Stromal cell of bone marrow (primary cell): ENCODE data around the gene TTC7B.
A peak's percentile ranks its signal among the peaks of the same experiment; 100 is the strongest.
"Not testable (repeated sequence)": the region's sequence is repeated elsewhere in the genome, so short reads cannot be mapped to it uniquely, and the experiment has no call there.

Source experiments
- DNase-seq: peaks from one replicate; pipeline ENCODE4 v3.0.0-alpha.2; 2012; ENCODE audit warnings: low read depth

The TTC7B gene

DNA sequence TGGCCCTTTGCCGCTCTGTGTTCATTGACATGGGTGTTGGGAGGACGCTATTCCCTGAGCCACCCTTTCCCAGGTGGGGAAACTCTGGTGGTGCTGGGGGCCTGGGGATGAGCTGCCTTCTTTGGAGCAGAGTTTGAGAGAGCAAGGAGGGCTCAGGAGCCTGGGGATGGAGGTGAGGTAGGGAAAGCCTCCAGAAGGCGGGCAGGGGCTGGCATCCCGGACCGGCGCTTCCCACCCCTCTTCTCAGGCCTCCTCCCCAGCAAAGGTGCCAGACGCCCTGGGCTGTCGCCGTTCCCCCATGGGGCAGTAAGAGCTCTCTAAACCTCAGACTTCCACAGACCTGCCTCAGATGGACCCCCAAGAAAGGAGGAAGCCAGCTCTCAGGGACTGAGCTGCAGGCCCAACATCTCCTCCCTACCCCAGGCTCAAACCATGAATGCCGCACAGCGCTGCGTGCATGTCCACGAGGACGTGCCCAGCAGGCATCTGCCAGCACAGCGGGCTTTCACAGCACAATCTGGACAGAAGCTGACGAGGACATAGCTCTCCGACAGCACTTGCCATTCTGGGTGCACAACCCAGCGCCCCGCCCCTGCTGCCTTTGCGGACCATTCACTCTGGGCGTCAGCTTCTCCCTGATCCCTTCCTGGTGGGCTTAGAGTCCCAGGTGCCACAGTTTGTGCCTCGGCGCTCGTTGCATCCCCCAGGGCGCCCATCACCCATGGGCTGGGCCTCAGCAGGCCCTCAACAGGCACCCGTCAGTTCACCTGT, 14.9 kb upstream of the TTC7B start:
- no peak for DNase-seq

DNA sequence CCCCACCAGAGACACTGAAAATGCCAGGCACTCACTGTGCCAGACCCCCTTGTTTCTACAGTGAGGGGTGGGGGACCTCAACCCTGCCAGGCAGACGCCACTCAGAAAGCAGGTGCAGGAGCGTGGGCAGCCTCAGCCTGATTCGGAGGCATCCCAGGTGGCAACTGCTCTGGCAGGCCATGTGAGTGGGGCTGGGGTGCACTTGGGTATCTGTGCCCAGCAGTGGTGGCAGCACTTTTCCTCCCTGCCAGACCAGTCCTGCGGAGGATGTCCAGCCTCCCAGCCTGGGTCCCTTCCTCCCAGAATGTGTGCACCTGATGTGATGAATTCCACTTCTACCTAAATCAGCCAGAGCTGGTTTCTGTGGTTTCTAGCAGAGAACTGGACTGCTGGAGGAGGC, 13.4 kb upstream of the TTC7B start:
- DNase-seq, result no peak

DNA sequence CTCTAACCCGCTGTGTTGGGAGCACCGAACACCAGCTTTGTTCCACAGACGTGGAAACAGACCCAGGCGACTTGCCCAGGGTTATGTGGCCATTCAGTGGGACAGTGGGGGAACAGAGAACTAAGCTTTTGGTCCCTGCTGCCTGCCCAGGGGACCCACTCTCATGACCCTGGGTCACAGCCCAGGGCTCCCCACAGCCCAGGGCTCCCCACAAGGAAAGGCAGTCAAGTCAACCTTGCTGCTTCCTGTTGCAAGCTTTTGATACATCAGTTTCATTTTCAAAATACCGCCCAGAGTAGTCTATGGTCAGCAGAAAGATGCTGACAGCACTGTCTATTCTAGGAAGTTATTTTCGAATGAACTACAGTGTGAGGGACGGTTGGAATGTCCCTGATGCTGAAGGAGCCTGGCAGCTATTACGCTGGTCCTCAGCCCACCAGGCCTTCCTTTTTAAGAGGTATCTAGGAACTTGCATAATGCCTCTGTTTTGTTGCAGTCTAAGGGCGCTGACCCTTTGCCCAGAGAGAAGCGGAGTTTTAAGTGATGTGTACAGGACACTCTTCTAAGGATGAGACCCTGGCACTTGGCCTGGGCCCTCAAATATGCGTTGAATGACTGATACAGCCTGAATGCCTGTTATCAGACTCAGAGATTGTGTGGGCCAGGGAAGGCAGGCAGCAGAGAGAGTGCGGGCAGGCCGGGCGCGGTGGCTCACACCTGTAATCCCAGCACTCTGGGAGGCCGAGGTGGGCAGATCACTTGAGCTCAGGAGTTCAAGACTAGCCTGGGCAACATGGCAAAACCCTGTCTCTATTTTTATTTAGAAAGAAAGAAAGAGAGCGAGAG, 12.6 kb upstream of the TTC7B start:
- DNase-seq, result no peak

- peak; percentile 82 for DNase-seq
Measured at GRCh38 chr14:90827919-90828610, 11.8 kb upstream of the TTC7B start.

DNA sequence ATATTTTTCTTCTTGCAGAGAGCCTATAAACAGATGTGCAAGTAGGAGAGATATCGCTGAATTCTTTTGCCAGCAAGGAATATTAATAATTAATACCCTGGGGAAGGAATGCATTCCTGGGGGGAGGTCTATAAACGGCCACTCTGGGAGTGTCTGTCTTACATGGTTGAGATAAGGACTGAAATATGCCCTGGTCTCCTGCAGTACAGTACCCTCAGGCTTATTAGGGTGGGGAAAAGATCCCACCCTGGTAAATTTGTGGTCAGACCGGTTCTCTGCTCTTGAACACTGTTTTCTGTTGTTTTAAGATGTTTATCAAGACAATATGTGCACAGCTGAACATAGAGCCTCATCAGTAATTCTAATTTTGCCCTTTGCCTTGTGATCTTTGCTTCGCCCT, 7.3 kb upstream of the TTC7B start:
- not testable (repeated sequence) for DNase-seq

GRCh38 chr14:90820958-90821357, 4.7 kb upstream of the TTC7B start:
- no peak for DNase-seq

DNA sequence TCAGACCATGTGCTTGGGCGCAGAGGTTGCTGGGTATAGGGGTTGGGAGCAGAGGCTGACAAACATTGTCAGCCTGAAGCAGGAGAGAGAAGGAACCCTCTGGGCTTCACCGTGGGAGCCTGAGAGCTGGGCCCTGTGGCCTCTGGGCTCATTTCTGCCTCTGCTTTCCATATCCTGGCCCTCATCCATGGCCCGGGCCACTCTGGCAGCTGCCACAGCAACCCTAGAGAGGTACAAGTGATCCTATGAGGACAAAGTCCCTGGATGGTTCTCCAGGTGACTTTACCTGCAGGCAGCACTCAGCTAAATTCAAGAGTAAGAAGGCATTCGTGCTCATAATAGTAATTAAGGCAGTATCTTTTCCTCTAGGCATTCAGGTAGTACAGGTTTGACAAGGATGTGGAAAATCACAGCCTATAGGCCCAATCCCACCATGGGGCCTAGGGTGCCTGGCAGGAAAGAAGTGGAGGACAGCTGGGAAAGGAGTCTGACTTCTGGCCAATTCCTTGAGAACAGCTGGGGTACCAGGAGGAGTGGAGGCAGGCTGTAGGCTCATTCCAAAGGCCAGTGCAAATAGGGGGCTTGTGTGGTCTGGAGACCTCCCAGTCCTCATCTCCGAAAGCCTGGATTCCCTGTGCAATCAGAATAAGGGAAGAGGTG, 3.6 kb upstream of the TTC7B start:
- no peak for DNase-seq

- DNase-seq, result no peak
Measured at GRCh38 chr14:90818715-90819114, 2.5 kb upstream of the TTC7B start.

GRCh38 chr14:90816681-90817436, 629 bp upstream of the TTC7B start:
- DNase-seq, result no peak

- DNase-seq, result no peak
Measured at GRCh38 chr14:90815572-90815821, 733 bp downstream of the TTC7B start.

DNA sequence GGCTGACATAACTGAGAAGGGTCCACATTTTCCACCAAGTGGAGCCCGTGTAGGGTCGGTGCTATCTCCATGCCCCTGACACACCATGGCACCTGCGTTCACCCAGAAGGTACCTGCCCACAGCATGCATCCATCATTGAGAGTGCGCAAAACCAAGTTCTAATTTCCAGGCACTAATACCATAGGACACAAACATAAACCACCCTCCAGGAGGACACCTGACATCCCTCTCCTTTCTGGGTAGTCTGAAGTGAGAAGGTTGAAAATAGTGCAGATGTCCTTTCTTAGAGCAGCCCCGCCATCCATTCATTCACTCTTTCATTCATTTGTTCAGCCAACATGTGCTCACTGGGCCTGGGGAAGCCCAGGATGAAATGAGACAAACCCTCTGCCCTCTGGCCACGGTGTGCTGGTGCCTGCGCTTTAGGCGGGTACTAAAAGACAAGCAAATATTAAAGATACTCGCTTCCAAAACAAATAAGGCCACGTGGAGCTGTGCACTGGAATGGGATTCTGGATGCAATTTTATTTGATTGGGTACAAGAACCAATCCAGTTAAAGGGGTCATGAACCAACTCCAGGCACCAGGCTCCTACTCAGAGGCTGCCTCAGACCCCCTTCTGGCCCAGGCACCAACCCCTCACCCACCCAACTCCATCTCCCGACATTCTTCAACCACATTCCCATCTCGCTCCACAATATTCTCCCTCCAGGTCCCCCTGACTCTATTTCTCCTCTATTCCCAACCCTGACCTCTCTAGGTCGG, 1.2 kb downstream of the TTC7B start:
- no peak for DNase-seq

DNA sequence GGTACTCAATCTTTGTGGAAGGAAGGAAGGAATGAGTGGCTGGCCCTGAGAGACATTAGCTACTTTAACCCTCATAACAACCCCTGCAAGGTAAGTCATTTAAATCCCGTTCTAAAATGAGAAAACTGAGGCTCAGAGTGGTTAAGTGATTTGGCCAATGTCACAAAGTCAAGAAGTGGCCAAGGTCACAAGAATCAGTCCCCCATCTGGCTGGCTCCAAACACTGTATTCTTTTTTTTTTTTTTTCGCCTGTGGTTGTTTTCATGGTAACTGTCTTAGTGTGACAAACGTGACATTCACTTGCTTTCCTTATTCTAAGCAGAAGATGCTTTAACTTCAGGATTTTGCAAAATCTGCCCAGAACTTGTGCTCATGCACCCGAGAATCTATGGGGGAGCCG, 2.8 kb downstream of the TTC7B start:
- DNase-seq, result no peak

DNA sequence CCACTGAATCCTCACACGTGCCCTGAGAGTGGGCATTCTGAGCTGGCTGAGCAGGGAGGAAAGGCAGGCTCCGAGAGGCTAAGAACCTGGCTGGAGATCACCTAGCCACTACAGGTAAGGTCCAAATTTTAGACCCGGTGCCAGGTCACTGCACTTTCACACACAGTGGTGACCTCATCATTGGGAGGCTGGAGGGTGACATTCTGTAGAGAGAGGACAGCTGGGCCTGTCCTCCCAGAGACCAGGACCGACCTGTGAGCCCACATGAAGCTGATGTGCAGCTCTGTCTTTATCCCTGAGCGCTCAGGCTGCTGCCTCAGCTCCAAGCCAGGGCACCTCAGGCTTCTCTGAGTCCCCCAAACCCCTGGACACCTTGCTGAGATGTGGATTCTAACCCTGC, 4.1 kb downstream of the TTC7B start:
- no peak for DNase-seq

DNA sequence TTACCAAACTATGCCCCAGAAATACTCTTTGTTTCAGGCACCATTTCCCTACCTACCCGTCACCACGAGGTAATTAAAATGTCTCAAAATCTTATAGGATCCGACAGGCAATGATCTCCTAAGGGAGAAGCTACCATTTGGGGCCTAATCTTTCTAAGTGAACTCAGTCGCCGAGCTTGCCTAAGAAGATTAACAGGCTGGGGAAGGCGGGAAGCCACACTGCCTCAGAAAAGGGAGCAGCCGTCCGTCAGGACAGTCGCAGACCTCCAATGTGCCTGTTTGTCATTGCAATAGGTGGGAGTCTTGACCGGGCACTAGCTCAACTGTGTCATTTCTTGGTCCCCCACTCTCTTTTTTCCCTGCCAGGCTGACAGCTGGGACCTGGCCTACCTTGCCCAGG, 4.6 kb downstream of the TTC7B start:
- DNase-seq, result no peak

GRCh38 chr14:90810806-90811205, 5.4 kb downstream of the TTC7B start:
- DNase-seq, result no peak

GRCh38 chr14:90809530-90810312, 6.5 kb downstream of the TTC7B start:
- no peak for DNase-seq

GRCh38 chr14:90808759-90809529, 7.3 kb downstream of the TTC7B start:
- no peak for DNase-seq

GRCh38 chr14:90807060-90807459, 9.2 kb downstream of the TTC7B start:
- no peak for DNase-seq
